Thoracic aorta (tissue), 2 donors: ENCODE measurements around the gene TAF8. TPM values are rescaled to one million over a fixed set of nuclear protein-coding genes. Genes with fewer than 3 reads are reported as not detected.
"Not testable (repeated sequence)": the region's sequence is repeated elsewhere in the genome, so short reads cannot be mapped to it uniquely, and the experiment has no call there.

Experiments used
- ATAC-seq: fragments of 150-250 bp; one replicate; pipeline ENCODE4 v1.8.0; 2017; ENCODE audit warnings: low read depth; ENCODE audit not compliant: insufficient number of reproducible peaks, low FRiP score
- DNase-seq: peaks from one replicate; pipeline ENCODE4 v3.0.0-alpha.2; 2020; ENCODE audit warnings: low spot score
- H3K27ac ChIP-seq, 2 donors: fragments of 200-600 bp; sonication (generic); 1 replicate in 1 of 2; 2 replicates in 1 of 2; pipeline ENCODE4 v1.5.1; 2016; ENCODE audit warnings: mild to moderate bottlenecking in 2 of 2, moderate library complexity in 2 of 2
- H3K27me3 ChIP-seq: fragments of 200-600 bp; sonication (generic); replicated peaks from 2 replicates; pipeline ENCODE4 v1.6.0; 2016; ENCODE audit warnings: mild to moderate bottlenecking; ENCODE audit not compliant: insufficient read depth
- H3K36me3 ChIP-seq: fragments of 200-600 bp; sonication (generic); one replicate; pipeline ENCODE4 v1.5.1; 2016
- H3K4me1 ChIP-seq, 2 donors: fragments of 200-600 bp; sonication (generic); 1 replicate in 1 of 2; 2 replicates in 1 of 2; pipeline versions ENCODE4 v1.5.1 to v1.6.0; 2016; ENCODE audit warnings: low read depth in 2 of 2, mild to moderate bottlenecking in 1 of 2; ENCODE audit not compliant: control insufficient read depth in 1 of 2
- H3K4me3 ChIP-seq: fragments of 200-600 bp; sonication (generic); 2 replicates; pipeline ENCODE4 v1.5.1; 2016; ENCODE audit warnings: mild to moderate bottlenecking
- H3K9me3 ChIP-seq: fragments of 200-600 bp; sonication (generic); 2 replicates; pipeline ENCODE4 v1.5.1; 2016
- total RNA-seq, 2 donors: library from RNA; depleted of rRNA; stranded (reverse); fragments of >200 nt; gene quantifications; one replicate each; pipeline versions ENCODE4 v1.1.0 to v1.2.3, GENCODE V29; 2016
- TF ChIP-seq, protein P1 (sequence below): fragments of 200-600 bp; sonication (generic); IDR thresholded peaks from one replicate; pipeline ENCODE4 v1.5.1; 2019; ENCODE audit warnings: antibody characterized with exemption

The TAF8 gene
- total RNA-seq, 2 donors from 2014 or later = 24.5 to 40.8 TPM

DNA sequence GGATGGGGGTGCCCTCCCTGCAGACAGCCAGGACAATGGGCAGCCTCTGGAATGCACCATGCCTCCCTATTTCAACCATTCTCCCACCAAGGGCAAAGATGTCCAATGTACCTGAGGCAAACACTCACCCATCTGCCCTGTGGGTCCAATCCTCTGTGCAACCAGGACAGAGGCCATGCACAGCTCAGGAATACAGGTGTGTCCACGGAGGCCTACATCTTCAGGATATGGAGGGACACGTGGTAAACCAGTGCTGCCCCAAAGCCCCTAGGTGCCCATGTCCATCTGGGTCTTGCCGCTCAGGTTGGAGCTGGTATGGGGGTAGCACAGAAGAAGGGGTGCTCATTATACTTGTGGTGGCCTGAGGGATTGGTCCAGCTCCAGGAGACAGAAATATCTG lies 20.4 kb upstream of the TAF8 start:
- Histone ChIP-seq H3K27me3 (no peaks in the 10 kb centered on the region), H3K4me1 (peaks cover 0 to 18% of the 10 kb centered on the region in 2 donors), H3K4me3 (no peak overlapping the region), H3K9me3 (no peaks in the 10 kb centered on the region), H3K36me3 (no peaks in the 10 kb centered on the region), H3K27ac (no peak overlapping the region)
- DNase-seq (no peak), ATAC-seq (no peak)
- TF ChIP-seq, protein P1, sequence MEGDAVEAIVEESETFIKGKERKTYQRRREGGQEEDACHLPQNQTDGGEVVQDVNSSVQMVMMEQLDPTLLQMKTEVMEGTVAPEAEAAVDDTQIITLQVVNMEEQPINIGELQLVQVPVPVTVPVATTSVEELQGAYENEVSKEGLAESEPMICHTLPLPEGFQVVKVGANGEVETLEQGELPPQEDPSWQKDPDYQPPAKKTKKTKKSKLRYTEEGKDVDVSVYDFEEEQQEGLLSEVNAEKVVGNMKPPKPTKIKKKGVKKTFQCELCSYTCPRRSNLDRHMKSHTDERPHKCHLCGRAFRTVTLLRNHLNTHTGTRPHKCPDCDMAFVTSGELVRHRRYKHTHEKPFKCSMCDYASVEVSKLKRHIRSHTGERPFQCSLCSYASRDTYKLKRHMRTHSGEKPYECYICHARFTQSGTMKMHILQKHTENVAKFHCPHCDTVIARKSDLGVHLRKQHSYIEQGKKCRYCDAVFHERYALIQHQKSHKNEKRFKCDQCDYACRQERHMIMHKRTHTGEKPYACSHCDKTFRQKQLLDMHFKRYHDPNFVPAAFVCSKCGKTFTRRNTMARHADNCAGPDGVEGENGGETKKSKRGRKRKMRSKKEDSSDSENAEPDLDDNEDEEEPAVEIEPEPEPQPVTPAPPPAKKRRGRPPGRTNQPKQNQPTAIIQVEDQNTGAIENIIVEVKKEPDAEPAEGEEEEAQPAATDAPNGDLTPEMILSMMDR = no peak

DNA sequence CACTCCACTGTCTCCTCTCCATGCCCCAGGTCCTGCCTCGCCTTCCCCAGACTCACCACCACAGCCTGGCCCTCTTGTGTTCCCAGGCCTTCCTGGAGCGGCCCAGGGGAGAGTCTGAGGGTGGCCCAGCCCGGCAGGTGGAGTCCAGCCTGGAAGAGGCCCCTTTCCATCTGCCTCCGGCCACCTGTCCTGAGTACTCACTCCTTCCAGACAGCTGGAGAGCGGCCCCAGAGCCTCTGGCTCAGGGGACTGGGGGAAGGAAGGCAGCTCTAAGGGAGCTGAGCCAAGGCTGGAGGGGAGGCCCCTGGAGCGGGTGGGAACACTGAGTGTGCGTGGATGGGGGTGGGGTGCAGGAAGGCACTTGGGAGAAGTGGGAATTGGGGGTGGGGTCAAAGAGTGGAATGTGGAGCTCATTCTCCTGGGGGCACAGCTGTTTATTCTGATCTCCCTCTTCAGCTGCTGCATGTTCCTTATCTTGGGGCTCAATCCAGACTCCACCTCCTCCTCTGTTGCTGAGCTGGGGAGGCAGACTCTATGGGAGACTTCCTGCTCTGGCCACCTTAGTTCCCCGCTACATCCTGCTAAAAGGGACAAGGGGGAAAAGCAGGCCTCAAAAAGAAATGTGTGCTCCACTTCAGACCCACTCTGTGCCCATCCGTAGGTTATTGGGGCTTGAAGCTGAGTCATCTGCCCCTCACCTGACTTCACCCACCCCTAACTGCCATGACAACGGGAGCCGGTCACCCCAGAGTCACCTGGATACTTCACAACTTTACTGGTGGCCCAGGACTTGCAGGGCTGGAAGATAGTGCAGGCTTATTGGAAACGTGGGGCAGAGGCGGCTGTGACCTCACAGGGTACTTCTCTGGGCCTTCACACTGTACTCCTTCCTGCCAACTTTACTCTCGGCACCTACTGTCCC lies 19.5 kb upstream of the TAF8 start:
- H3K27ac ChIP-seq = no peak overlapping the region
- no peaks in the 10 kb centered on the region for H3K9me3 ChIP-seq
- peaks cover 0 to 18% of the 10 kb centered on the region in 2 donors for H3K4me1 ChIP-seq
- no peaks in the 10 kb centered on the region for H3K36me3 ChIP-seq
- ATAC-seq = no peak
- no peak for DNase-seq
- TF ChIP-seq, protein P1 = no peak
- no peaks in the 10 kb centered on the region for H3K27me3 ChIP-seq
- H3K4me3 ChIP-seq = no peak overlapping the region

DNA sequence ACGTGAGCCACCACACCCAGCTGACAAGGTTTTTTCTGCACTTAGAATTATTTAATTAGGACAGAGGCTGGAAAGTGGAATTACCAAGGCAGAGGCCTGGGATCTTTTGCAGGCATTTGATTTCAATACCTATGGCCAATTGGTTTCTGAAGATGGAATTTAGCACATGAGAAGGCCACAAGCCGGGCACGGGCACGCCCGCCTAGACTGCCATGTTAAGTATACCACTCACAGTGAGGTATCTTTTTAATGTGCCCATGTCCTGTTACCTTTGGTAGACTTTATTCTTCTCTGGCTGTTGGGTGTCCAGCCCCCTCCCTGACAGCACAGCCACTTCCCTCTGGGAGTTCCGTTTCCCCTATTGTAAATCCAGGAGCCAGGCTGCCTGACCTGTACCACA lies 18.0 kb upstream of the TAF8 start:
- ATAC-seq (no peak), DNase-seq (no peak)
- TF ChIP-seq, protein P1 = no peak

DNA sequence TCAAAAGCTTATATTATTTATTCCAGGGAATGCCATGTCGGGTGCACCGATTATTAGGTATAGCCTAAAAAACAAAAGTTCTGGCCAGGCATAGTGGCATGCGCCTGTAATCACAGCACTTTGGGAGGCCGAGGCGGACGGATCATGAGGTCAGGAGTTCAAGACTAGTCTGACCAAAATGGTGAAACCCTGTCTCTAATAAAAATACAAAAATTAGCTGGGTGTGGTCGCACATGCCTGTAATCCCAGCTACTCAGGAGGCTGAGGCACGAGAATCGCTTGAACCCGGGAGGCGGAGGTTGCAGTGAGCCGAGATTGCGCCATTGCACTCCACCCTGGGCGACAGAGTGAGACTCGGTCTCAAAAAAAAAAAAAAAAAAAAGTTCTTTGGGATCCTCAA lies 12.7 kb upstream of the TAF8 start:
- not testable (repeated sequence) for DNase-seq

More for the DNA sequence above, 18.0 kb upstream of the TAF8 start:
- Histone ChIP-seq H3K4me3 (no peak overlapping the region), H3K4me1 (peaks cover 0 to 18% of the 10 kb centered on the region in 2 donors), H3K27me3 (no peaks in the 10 kb centered on the region), H3K9me3 (no peaks in the 10 kb centered on the region), H3K36me3 (no peaks in the 10 kb centered on the region), H3K27ac (no peak overlapping the region)

DNA sequence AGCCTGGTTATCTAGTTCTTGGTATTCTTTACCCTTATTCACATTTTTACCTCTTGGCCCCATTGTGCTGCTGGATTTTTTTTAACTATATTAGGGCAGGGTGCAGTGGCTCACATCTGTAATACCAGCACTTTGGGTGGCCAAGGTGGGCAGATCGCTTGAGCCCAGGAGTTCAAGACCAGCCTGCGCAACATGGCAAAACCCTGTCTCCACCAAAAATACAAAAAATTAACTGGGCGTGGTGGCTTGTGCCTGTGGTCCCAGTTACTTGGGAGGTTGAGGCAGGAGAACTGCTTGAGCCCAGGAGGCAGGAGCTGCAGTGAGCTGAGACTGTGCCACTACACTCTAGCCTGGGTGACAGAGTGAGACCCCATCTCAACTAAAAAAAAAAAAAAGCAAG lies 12.2 kb upstream of the TAF8 start:
- Histone ChIP-seq H3K9me3 (no peaks in the 10 kb centered on the region), H3K4me1 (no peaks in the 10 kb centered on the region), H3K36me3 (no peaks in the 10 kb centered on the region), H3K4me3 (no peak overlapping the region), H3K27ac (no peak overlapping the region), H3K27me3 (no peaks in the 10 kb centered on the region)
- ATAC-seq (no peak), DNase-seq (no peak)
- TF ChIP-seq, protein P1 = no peak

More for the DNA sequence above, 12.7 kb upstream of the TAF8 start:
- H3K4me1 ChIP-seq, H3K27ac ChIP-seq, H3K36me3 ChIP-seq, H3K4me3 ChIP-seq, H3K9me3 ChIP-seq, H3K27me3 ChIP-seq, ATAC-seq: not testable (repeated sequence)
